ENCODE data around the gene APOE. TPM values are rescaled to one million over a fixed set of nuclear protein-coding genes. Genes with fewer than 3 reads are reported as not detected.

Gene APOE
- total RNA-seq, result 2.4 and 3.8 TPM in 2 replicates

DNA sequence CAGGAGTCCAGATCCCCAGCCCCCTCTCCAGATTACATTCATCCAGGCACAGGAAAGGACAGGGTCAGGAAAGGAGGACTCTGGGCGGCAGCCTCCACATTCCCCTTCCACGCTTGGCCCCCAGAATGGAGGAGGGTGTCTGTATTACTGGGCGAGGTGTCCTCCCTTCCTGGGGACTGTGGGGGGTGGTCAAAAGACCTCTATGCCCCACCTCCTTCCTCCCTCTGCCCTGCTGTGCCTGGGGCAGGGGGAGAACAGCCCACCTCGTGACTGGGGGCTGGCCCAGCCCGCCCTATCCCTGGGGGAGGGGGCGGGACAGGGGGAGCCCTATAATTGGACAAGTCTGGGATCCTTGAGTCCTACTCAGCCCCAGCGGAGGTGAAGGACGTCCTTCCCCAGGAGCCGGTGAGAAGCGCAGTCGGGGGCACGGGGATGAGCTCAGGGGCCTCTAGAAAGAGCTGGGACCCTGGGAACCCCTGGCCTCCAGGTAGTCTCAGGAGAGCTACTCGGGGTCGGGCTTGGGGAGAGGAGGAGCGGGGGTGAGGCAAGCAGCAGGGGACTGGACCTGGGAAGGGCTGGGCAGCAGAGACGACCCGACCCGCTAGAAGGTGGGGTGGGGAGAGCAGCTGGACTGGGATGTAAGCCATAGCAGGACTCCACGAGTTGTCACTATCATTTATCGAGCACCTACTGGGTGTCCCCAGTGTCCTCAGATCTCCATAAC, at the start of gene APOE:
Gene APOE, plus strand, starts transcription at position 360 of the 724 bp plus-strand sequence. CDS start 829 bp downstream, outside the sequence.

DNA sequence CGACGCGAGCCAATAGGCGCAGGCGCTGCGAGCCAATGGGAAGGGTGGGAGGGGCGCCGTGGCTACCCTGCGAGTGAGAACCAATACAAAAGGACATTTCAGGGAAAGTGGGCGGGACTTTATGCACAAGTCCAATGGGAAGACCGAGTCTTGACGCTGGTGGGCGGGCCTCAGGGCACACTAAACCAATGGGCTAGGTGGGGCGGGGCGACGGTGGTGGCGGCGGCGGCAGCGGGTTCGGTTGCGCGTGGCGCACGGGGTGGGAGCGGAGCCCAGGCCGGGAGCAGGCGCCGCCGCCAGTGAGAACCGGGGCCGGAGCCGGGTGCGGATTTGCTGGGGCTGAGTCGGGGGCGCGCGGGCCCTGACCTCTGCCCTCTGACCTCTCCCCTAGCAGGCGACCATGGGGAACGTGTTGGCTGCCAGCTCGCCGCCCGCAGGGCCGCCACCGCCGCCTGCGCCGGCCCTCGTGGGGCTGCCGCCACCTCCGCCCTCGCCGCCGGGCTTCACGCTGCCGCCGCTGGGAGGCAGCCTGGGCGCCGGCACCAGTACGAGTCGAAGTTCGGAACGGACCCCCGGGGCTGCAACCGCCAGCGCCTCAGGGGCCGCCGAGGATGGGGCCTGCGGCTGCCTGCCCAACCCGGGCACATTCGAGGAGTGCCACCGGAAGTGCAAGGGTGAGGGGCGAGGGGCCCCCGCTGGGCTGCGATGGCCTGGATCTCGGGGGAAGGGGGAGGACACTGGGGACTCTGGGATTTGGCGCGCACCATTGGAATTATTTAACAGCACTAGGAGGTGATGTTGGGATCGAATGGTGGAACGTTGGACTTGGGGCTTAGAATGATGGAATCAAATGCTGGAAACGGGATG, 14.3 kb upstream of the APOE start, which contains the start of gene TOMM40:
Gene TOMM40, plus strand, starts transcription at position 239 of the 867 bp plus-strand sequence. Its CDS starts 162 bp downstream, at position 401.

DNA sequence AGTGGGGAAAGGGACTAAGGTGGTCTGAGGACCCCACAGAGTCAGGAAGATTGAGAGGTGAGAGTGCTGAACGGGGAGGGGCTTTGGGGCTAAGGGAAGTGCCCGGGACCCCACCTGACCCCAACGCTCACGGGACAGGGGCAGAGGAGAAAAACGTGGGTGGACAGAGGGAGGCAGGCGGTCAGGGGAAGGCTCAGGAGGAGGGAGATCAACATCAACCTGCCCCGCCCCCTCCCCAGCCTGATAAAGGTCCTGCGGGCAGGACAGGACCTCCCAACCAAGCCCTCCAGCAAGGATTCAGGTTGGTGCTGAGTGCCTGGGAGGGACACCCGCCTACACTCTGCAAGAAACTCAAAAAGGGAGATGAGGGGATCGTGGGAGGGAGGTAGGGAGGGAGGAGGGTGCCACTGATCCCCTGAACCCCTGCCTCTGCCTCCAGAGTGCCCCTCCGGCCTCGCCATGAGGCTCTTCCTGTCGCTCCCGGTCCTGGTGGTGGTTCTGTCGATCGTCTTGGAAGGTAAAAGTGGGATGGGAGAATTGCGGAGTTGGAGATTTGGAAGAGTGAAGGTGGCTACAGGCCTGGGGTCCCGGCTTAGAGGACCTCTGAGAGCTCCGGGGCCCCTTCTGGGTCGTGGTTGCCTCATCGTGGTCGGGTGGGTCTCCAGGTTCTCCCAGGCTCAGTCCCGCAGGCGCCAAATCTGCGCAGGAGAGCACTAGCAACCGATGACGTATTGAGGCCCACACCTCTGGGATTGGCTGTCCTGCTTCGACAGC, 9.0 kb downstream of the APOE start, which contains the start of gene APOC1:
Gene APOC1, plus strand, starts transcription at position 176 of the 774 bp plus-strand sequence. Its CDS starts 284 bp downstream, at position 460.

DNA sequence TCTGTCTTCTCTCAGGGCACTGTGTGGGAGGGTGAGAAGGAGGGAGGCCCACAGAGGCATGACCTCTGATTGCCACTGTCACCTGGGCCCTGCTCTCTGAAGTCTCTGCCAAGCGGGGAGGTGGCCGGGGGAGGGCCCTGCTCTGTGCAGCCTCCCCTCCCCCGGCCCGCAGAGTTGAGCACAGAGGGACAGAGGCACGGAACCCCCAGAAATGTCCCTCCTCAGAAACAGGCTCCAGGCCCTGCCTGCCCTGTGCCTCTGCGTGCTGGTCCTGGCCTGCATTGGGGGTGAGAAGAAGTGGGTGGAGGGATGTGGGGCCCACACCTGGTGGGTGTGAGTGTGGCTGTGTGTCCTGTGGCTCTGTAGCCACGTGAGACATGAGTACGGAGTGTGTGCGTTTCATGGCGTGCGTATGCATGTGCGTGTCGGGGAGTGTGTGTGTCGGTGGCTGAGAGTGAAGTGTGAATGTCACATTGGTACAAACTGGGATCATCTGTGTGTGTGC, 36.5 kb downstream of the APOE start, which contains the start of gene APOC4:
Gene APOC4, plus strand, starts transcription at position 171 of the 505 bp plus-strand sequence. Its CDS starts 41 bp downstream, at position 212.

DNA sequence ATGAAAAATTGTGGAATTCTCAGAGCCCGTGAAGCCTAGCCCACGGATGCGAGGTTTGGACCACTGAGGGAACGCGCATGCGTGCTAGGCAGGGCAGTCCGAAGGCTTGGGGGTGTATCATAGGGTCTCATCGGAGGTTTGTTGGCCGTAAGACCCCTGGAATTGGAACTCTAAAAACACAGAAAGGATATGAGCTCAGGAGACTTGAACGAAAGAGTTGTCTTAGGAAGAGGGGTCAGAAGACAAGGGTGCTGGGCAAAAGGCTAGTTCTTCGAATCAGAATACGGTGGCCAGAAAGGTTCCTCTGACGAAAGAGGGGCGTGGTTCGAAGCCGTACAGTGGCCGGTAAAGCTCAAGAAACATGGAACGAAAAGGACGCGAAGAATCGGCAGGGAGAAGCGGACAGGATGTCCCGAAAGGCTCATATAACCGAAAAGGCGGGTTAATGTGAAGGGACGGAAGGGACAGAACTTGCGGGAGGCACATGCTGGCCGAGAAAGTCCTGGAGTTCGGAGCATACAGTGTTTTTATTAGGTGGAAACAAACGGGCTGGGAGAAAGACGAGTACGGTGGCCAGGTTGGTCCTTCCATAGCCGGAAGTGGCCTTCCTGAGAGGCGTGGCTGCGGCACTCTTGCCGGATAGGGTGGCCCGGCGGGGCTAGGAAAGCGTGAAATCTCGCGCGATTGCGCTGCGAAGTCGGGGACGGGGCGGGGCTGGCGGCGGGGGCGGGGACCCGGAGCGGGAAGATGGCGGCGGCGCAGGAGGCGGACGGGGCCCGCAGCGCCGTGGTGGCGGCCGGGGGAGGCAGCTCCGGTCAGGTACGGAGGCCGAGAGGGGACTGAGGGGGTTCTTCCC, 49.3 kb downstream of the APOE start, which contains the start of gene CLPTM1:
Gene CLPTM1, plus strand, starts transcription at position 732 of the 856 bp plus-strand sequence. Its CDS starts 16 bp downstream, at position 748.

Other genes starting within 250 kb of the APOE start
- 0.49 and 3.7 TPM in 2 replicates for gene CEACAM19, start 234.3 kb upstream of the APOE start, total RNA-seq
- gene CEACAM16, start 206.6 kb upstream of the APOE start, total RNA-seq, result 0.16 TPM in 1 of 2 replicates, not detected in the other
- 4.0 and 6.7 TPM in 2 replicates for gene BCL3, start 157.1 kb upstream of the APOE start, total RNA-seq
- gene CBLC, start 127.9 kb upstream of the APOE start, total RNA-seq, result 0.06 TPM in 1 of 2 replicates, not detected in the other
- 24.4 and 65.4 TPM in 2 replicates for gene BCAM, start 96.7 kb upstream of the APOE start, total RNA-seq
- 115 and 167 TPM in 2 replicates for gene NECTIN2, start 59.5 kb upstream of the APOE start, total RNA-seq
- 40.5 and 54.6 TPM in 2 replicates for gene TOMM40, start 14.5 kb upstream of the APOE start, total RNA-seq
- 0.31 and 1.5 TPM in 2 replicates for gene APOC1, start 8.8 kb downstream of the APOE start, total RNA-seq
- gene APOC4, start 36.4 kb downstream of the APOE start, total RNA-seq, result not detected in 2 replicates
- not detected in 2 replicates for gene APOC2, start 40.3 kb downstream of the APOE start, total RNA-seq
- gene CLPTM1, start 49.6 kb downstream of the APOE start, total RNA-seq, result 30.1 and 60.6 TPM in 2 replicates
- gene RELB, start 95.7 kb downstream of the APOE start, total RNA-seq, result 7.9 and 21.5 TPM in 2 replicates
- gene CLASRP, start 133.2 kb downstream of the APOE start, total RNA-seq, result 5.8 and 20.6 TPM in 2 replicates
- gene ZNF296, start 170.7 kb downstream of the APOE start, total RNA-seq, result 0.13 and 0.16 TPM in 2 replicates
- gene GEMIN7, start 173.5 kb downstream of the APOE start, total RNA-seq, result 14.2 and 22.5 TPM in 2 replicates
- gene PPP1R37, start 187.4 kb downstream of the APOE start, total RNA-seq, result 18.1 and 24.4 TPM in 2 replicates

All from bladder microvascular endothelial cell (primary cell).